Activated T-cell treated with anti-CD3 and anti-CD28 coated beads, Interleukin-2, amount 50 U/mL, for 1 hour (primary cell): ENCODE results near the gene GRB14.
"Not testable (repeated sequence)": the region's sequence is repeated elsewhere in the genome, so short reads cannot be mapped to it uniquely, and the experiment has no call there.

ENCODE experiments used
- DNase-seq: peaks from one replicate; pipeline ENCODE4 v3.0.0-alpha.2; 2020

GRB14 gene

DNA sequence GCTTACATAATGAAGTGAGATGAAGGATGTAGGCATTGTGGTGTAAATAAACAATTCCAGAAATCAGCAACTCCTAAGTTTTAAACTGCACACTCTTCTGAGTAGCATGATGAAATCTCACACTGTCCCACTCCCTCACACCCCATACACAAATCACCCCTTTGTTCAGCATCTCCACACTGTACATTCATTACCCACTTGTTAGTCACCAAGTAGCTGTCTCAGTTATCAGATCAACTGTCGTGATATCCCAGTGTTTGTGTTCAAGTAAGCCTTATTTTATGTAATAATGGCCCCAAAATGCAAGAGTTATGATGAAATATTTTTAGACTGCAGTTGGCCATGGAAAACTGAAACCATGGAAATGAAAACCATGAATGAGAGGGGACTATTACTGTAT is 135.7 kb downstream of the GRB14 start:
- DNase-seq = no peak

DNA sequence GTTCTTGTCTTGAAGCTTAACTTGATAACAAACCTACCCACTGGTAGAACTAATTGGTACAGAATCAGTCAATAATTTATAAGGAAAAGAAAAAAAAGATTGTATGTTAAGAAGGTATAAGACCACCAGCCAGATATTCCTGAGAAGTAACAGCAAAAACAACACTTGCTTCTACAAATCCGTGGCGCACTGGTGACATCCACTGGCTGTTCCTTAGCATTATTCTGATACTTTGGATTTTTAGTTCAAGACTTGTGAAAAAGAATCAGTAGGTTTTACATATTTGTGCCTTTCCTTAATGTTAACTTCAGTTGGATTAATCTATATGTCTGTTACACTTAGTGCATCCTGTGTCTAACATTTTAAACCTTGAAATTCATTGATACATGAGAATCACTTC is 141.8 kb downstream of the GRB14 start:
- DNase-seq = no peak

GRCh38 chr2:164478205-164478604 is 143.1 kb downstream of the GRB14 start:
- no peak for DNase-seq

DNA sequence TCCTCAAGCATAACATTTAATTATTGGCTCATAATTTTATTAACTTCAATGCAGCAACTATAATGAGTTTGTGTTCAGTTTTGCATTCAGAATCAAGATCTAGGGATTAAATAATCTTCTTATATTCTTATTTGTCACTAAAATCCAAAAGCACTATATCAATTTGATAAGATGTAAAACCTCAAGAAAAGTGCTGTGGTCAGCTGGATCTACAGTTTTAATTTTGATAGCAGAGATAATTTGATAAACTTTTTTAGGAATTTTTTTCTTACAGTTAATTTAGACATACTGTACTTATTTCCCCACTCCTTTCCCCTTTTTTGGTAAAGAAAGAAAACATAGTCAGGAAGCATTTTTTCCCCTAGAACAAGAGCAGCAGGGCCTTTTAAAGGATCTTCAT is 146.4 kb downstream of the GRB14 start:
- no peak for DNase-seq

- DNase-seq = no peak
Measured at GRCh38 chr2:164473021-164473420, 148.3 kb downstream of the GRB14 start.

- not testable (repeated sequence) for DNase-seq
Measured at GRCh38 chr2:164465047-164465446, 156.2 kb downstream of the GRB14 start.

- DNase-seq = no peak
Measured at GRCh38 chr2:164464376-164464775, 156.9 kb downstream of the GRB14 start.

GRCh38 chr2:164458792-164459191 is 162.5 kb downstream of the GRB14 start:
- DNase-seq = no peak

DNA sequence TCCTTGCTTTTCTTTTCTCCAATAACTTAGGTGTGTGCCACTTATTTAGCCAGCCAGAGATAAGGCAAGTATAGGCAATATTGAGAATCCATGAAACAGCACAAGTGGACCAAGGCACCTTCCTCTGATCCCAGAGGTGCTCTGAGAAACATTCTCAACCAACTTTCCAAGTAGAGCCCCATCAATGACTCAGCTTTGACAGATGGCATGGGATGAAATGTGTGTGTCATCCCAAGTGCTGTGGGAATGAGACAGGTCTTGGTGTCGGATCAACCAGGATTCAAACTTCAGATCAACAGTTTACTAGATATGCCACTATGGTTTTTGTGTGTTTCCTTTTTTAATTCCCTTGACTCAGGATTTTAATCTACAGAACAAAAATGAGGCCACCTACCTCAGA is 164.0 kb downstream of the GRB14 start:
- no peak for DNase-seq

GRCh38 chr2:164456619-164457018 is 164.7 kb downstream of the GRB14 start:
- no peak for DNase-seq

DNA sequence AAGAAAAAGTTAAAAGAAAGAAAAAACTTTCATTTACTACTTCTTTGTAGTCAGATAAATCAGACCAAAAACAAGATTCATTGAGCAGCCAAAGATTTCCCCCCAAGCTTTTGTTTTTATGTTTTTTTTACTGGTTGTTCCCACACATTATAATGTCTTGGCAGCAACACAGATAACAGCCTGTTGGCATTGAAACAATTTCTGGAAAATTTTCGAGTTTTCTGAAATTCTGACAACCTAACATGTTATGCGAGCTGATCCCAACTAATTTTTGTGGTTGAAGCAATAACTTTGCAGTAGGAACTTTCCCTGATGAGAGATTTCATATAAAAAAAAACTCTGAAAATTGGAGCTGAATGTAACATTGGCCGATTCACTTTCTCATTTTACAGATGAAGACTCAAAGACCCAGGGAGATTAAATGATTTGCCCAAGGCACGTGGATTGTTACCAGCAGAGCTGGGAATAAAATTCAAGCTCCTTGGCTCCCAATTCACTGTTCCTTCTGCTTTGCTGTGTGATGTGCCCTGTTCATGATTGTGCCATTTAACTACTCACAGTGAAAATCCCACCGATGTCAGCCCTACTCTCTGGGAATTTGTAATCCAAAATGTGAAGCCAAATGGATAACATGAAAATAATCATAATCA is 167.5 kb downstream of the GRB14 start:
- no peak for DNase-seq

DNA sequence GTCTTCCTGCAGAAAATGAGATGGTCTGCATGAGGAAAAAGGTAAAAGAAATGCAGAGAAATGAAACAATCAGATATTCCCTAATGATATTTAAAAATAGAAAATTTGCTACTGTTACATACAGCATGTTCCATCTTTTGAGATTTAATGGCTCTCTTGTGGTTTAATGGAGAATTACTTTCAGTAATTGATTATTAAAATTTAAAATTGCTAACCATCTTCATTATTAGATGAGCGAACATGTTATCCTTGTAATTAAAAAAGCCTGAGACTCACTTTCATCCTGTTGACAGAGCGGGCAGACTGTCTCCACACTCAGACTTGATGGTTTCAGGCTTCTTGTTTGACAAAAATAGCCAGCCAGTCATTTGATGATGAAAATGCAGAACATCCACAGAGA is 171.0 kb downstream of the GRB14 start:
- DNase-seq = no peak

DNA sequence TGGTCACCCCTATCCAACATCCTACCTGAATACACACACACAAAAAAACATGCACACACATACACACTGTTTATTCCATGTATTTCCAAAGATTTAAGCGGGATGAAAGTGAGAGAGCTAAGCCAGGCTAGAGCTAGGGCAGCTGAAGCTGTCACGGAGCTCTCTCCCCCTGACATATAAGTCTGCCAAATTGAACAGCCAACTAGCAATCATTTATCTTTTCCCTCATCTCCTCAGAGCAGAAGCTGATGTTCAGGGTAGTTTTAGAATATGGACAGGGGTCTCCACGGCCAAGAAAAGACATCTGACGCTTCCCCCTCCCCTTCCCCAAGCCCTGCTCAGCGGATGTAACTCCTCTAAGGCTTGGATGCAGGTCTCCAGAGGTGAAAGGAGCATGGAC is 171.6 kb downstream of the GRB14 start:
- DNase-seq = no peak

DNA sequence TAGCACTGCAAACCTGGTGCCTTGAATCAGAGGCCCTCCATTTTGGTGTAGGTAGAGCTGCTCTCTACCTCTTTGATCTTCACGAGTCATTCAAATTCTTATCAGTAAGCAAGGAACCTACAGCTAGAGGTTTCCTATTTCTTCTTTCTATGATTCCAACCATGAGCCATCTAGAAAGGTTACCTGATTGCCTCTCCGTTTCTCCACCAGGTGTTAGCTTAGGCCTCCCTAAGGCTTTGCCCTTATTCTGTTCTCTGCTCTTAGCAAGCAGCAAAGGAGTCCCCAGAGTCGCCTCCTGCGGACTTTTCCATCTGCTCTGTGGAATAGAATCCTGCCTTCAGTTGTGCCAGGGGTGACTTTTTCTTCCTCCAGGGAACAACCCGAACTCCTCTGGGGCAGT is 173.6 kb downstream of the GRB14 start:
- no peak for DNase-seq
